ENCODE data around the gene GNG7. TPM values are rescaled to one million over a fixed set of nuclear protein-coding genes. Genes with fewer than 3 reads are reported as not detected.
A peak's percentile ranks its signal among the peaks of the same experiment; 100 is the strongest.

Gene GNG7
- total RNA-seq, 1 donor from 2014 or later: 0.96 TPM

- Histone ChIP-seq H3K9me3 (peaks cover 0 to 9% of the 10 kb centered on the region in 2 donors), H3K27me3 (no peaks in the 10 kb centered on the region), H3K36me3 (no peaks in the 10 kb centered on the region), H3K4me1 (peaks cover 2 to 9% of the 10 kb centered on the region in 2 donors), H3K4me3 (no peak overlapping the region), H3K27ac (no peak overlapping the region)
- TF ChIP-seq, protein P1, sequence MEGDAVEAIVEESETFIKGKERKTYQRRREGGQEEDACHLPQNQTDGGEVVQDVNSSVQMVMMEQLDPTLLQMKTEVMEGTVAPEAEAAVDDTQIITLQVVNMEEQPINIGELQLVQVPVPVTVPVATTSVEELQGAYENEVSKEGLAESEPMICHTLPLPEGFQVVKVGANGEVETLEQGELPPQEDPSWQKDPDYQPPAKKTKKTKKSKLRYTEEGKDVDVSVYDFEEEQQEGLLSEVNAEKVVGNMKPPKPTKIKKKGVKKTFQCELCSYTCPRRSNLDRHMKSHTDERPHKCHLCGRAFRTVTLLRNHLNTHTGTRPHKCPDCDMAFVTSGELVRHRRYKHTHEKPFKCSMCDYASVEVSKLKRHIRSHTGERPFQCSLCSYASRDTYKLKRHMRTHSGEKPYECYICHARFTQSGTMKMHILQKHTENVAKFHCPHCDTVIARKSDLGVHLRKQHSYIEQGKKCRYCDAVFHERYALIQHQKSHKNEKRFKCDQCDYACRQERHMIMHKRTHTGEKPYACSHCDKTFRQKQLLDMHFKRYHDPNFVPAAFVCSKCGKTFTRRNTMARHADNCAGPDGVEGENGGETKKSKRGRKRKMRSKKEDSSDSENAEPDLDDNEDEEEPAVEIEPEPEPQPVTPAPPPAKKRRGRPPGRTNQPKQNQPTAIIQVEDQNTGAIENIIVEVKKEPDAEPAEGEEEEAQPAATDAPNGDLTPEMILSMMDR (IDR thresholded peaks at IDR 0.05): no peak
- intact Hi-C loops (cut with DNase I): no loop called here
- DNase-seq (ENCODE audit: low spot score in 2 of 2): no peak
Measured at GRCh38 chr19:2529473-2529918, 173.0 kb downstream of the GNG7 start.

- Histone ChIP-seq H3K36me3 (no peaks in the 10 kb centered on the region), H3K4me1 (peaks cover 7 to 16% of the 10 kb centered on the region in 2 donors), H3K27me3 (no peaks in the 10 kb centered on the region), H3K27ac (no peak overlapping the region), H3K9me3 (peaks cover 0 to 9% of the 10 kb centered on the region in 2 donors), H3K4me3 (no peak overlapping the region)
- DNase-seq (ENCODE audit: low spot score in 2 of 2): no peak
- TF ChIP-seq, protein P1 (IDR thresholded peaks at IDR 0.05): no peak
- intact Hi-C loops (cut with DNase I): no loop called here
Measured at GRCh38 chr19:2528675-2529101, 173.8 kb downstream of the GNG7 start.

DNA sequence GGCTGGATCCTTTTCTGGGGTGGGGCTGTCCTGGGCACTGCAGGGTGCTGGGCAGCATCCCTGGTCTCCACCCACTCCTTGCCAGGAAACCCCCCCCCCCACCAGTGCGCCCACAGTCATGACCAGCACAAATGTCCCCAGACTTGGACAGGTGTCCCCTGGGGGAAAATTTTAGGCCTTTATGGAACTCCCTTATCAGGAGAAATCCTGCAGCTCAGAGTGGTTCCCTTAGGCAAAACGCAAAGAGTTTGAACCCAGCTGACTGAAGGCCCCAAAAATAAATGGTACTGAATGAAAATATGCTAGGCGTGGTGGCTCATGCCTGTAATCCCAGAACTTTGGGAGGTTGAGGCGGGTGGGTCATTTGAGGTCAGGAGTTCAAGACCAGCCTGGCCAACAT, 174.8 kb downstream of the GNG7 start:
- Histone ChIP-seq H3K27ac (no peak overlapping the region), H3K27me3 (no peaks in the 10 kb centered on the region), H3K4me1 (peaks cover 7 to 23% of the 10 kb centered on the region in 2 donors), H3K36me3 (no peaks in the 10 kb centered on the region), H3K4me3 (no peak overlapping the region), H3K9me3 (peaks cover 0 to 9% of the 10 kb centered on the region in 2 donors)
- no peak for DNase-seq (ENCODE audit: low spot score in 2 of 2)
- intact Hi-C loops (cut with DNase I): no loop called here
- TF ChIP-seq, protein P1 (IDR thresholded peaks at IDR 0.05): no peak

- no peaks in the 10 kb centered on the region for H3K27me3 ChIP-seq
- DNase-seq (ENCODE audit: low spot score in 2 of 2): no peak
- peaks cover 0 to 4% of the 10 kb centered on the region in 2 donors for H3K9me3 ChIP-seq
- intact Hi-C loops (cut with DNase I): no loop called here
- H3K4me1 ChIP-seq: peaks cover 7 to 21% of the 10 kb centered on the region in 2 donors
- TF ChIP-seq, protein P1 (IDR thresholded peaks at IDR 0.05): no peak
- H3K4me3 ChIP-seq: no peak overlapping the region
- H3K36me3 ChIP-seq: no peaks in the 10 kb centered on the region
- no peak overlapping the region for H3K27ac ChIP-seq
Measured at GRCh38 chr19:2527171-2527570, 175.3 kb downstream of the GNG7 start.

DNA sequence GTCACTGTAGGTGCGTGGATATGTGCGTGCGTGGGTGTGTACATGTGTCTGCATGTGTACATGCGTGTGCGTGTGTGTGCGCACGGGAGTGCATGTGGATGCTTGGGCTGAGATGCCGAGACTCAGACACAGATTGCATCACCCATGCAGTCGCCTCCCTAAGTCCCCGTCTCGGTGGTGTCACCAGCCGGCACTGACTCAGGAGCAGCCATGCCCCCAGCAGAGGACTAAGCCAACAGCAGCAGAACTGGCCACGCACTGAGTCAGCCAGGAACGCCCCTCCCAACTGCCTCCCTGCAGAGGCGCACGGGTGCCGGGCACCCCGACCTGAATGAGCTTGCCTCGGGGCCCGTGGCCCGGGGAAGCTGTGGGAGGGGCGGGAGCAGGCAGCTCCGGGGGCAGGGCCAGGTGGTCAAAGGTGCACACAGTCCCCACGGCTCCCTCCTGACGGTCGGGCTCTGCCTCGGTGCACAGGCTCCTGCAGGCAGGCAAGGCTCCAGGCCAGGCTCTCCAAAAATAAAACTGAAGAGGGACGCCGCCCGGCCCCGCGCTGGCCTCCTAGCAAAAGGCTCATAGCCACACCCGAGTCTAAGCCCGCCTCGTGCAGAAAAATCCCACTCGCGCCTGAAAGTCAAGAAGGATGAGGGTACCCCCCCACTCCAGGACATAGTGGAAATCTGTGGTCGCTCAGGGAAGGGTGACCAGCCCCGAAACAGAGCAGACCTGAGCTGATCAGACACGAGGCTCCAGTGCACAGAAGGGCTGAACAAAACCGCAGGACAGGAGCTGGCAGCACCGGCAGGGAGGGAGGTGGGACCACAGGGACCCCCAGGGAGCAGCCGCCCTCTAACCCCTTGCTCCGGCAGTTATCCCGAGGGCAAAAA, 177.4 kb downstream of the GNG7 start:
- H3K27ac ChIP-seq: peak overlapping the region; percentile 63 to 76
- peak overlapping the region; percentile 28 to 55 for H3K4me3 ChIP-seq
- no peaks in the 10 kb centered on the region for H3K9me3 ChIP-seq
- no peaks in the 10 kb centered on the region for H3K36me3 ChIP-seq
- peaks cover 7 to 21% of the 10 kb centered on the region in 2 donors for H3K4me1 ChIP-seq
- TF ChIP-seq, protein P1 (IDR thresholded peaks at IDR 0.05): no peak
- no peaks in the 10 kb centered on the region for H3K27me3 ChIP-seq
- intact Hi-C loops (cut with DNase I): loop anchor here (1.0 to 2.0 kb wide), 4 partner anchors 15 to 52 kb away; no protein-coding TSS in a partner anchor
- peak; percentile 65 to 86 for DNase-seq (ENCODE audit: low spot score in 2 of 2)
